OCI-M2 (cell line): ENCODE data around the gene SLAMF1.
"Not testable (repeated sequence)": the region's sequence is repeated elsewhere in the genome, so short reads cannot be mapped to it uniquely, and the experiment has no call there.

ENCODE experiments used
- DNase-seq: peaks from one replicate; lab custom pipeline; 2025; ENCODE audit not compliant: unreplicated experiment; lab: John Stamatoyannopoulos, UW

Gene SLAMF1

GRCh38 chr1:160665330-160666078 is 18.7 kb upstream of the SLAMF1 start:
- DNase-seq = no peak

- no peak for DNase-seq
These were observed 17.8 kb upstream of the SLAMF1 start for GRCh38 chr1:160664573-160665051.

- no peak for DNase-seq
These were observed 16.1 kb upstream of the SLAMF1 start for GRCh38 chr1:160662910-160663309.

GRCh38 chr1:160659566-160659965 is 12.7 kb upstream of the SLAMF1 start:
- DNase-seq = no peak

- no peak for DNase-seq
These were observed 12.0 kb upstream of the SLAMF1 start for GRCh38 chr1:160658814-160659193.

- no peak for DNase-seq
These were observed 11.4 kb upstream of the SLAMF1 start for GRCh38 chr1:160658162-160658813.

GRCh38 chr1:160657250-160657781 is 10.5 kb upstream of the SLAMF1 start:
- DNase-seq = no peak

- DNase-seq = no peak
These were observed 9.9 kb upstream of the SLAMF1 start for GRCh38 chr1:160656737-160657136.

GRCh38 chr1:160653620-160654016 is 6.8 kb upstream of the SLAMF1 start:
- DNase-seq = no peak

GRCh38 chr1:160652924-160653619 is 6.2 kb upstream of the SLAMF1 start:
- no peak for DNase-seq

- not testable (repeated sequence) for DNase-seq
These were observed 5.3 kb upstream of the SLAMF1 start for GRCh38 chr1:160652065-160652641.

GRCh38 chr1:160651433-160652064 is 4.7 kb upstream of the SLAMF1 start:
- DNase-seq = no peak

- no peak for DNase-seq
These were observed 481 bp upstream of the SLAMF1 start for GRCh38 chr1:160647329-160647720.

GRCh38 chr1:160646180-160646579 is 664 bp downstream of the SLAMF1 start:
- DNase-seq = no peak

- no peak for DNase-seq
These were observed 1.3 kb downstream of the SLAMF1 start for GRCh38 chr1:160645386-160646130.

GRCh38 chr1:160644399-160644798 is 2.4 kb downstream of the SLAMF1 start:
- no peak for DNase-seq

GRCh38 chr1:160643138-160643537 is 3.7 kb downstream of the SLAMF1 start:
- DNase-seq = no peak

- no peak for DNase-seq
These were observed 4.6 kb downstream of the SLAMF1 start for GRCh38 chr1:160642281-160642644.

- no peak for DNase-seq
These were observed 5.2 kb downstream of the SLAMF1 start for GRCh38 chr1:160641323-160642280.
